GM21825 (cell line): Measurements from ENCODE around the gene UBE2E2.

ENCODE experiments used
- ATAC-seq: cut with Tn5 transposase; IDR thresholded peaks from one replicate; pipeline ENCODE4 v1.9.1; 2021; ENCODE audit warnings: mild to moderate bottlenecking, moderate library complexity; ENCODE audit not compliant: unreplicated experiment

Gene UBE2E2

GRCh38 chr3:23192816-23193215, 10.3 kb upstream of the UBE2E2 start:
- ATAC-seq: no peak

- ATAC-seq: no peak
Observed at GRCh38 chr3:23193831-23194230, 9.3 kb upstream of the UBE2E2 start.

- no peak for ATAC-seq
Observed at GRCh38 chr3:23198801-23199200, 4.3 kb upstream of the UBE2E2 start.

- no peak for ATAC-seq
Observed at GRCh38 chr3:23199649-23200048, 3.5 kb upstream of the UBE2E2 start.

GRCh38 chr3:23201154-23201838, 1.8 kb upstream of the UBE2E2 start:
- no peak for ATAC-seq

GRCh38 chr3:23202203-23202920, 765 bp upstream of the UBE2E2 start:
- peak; percentile 26 for ATAC-seq

- ATAC-seq: no peak
Observed at GRCh38 chr3:23203708-23204330, 692 bp downstream of the UBE2E2 start.

GRCh38 chr3:23206366-23206765, 3.2 kb downstream of the UBE2E2 start:
- no peak for ATAC-seq

GRCh38 chr3:23209103-23209502, 6.0 kb downstream of the UBE2E2 start:
- ATAC-seq: no peak

- ATAC-seq: no peak
Observed at GRCh38 chr3:23209747-23210487, 6.8 kb downstream of the UBE2E2 start.

- ATAC-seq: no peak
Observed at GRCh38 chr3:23213813-23214212, 10.7 kb downstream of the UBE2E2 start.

GRCh38 chr3:23217872-23218554, 14.9 kb downstream of the UBE2E2 start:
- no peak for ATAC-seq

- ATAC-seq: peak; percentile 40
Observed at GRCh38 chr3:23219117-23219516, 16.0 kb downstream of the UBE2E2 start.

GRCh38 chr3:23219552-23219951, 16.4 kb downstream of the UBE2E2 start:
- peak; percentile 38 for ATAC-seq

- ATAC-seq: no peak
Observed at GRCh38 chr3:23221136-23221535, 18.0 kb downstream of the UBE2E2 start.

- ATAC-seq: no peak
Observed at GRCh38 chr3:23232016-23232415, 28.9 kb downstream of the UBE2E2 start.

GRCh38 chr3:23232854-23233253, 29.7 kb downstream of the UBE2E2 start:
- no peak for ATAC-seq

- ATAC-seq: no peak
Observed at GRCh38 chr3:23235264-23235663, 32.1 kb downstream of the UBE2E2 start.

GRCh38 chr3:23236890-23237289, 33.8 kb downstream of the UBE2E2 start:
- ATAC-seq: no peak

- ATAC-seq: no peak
Observed at GRCh38 chr3:23238156-23238555, 35.0 kb downstream of the UBE2E2 start.

GRCh38 chr3:23238578-23238977, 35.5 kb downstream of the UBE2E2 start:
- no peak for ATAC-seq
